ENCODE measurements around the gene TAF6.

DNA sequence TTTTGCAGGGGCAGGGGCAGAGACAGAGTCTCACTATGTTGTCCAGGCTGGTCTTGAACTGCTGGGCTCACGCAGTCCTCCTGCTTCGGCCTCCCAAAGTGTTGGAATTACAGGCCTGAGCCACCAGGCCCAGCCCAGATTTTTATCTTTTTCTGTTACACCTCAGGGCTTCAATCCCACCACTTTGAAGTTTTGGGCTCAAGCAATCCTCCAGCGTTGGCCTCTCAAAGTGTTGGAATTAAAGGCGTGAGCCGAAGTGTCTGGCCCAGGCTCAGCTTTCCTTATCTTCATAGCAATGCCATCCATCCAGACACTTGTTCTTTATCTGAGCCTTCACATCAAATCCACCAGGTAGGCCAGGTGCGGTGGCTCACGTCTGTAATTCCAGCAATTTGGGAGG is 4.1 kb downstream of the TAF6 start:
- TF ChIP-seq FOXS1 (CRISPR knock-in tag; IDR thresholded peaks at IDR 0.05), result no peak
- TF ChIP-seq, protein P1, sequence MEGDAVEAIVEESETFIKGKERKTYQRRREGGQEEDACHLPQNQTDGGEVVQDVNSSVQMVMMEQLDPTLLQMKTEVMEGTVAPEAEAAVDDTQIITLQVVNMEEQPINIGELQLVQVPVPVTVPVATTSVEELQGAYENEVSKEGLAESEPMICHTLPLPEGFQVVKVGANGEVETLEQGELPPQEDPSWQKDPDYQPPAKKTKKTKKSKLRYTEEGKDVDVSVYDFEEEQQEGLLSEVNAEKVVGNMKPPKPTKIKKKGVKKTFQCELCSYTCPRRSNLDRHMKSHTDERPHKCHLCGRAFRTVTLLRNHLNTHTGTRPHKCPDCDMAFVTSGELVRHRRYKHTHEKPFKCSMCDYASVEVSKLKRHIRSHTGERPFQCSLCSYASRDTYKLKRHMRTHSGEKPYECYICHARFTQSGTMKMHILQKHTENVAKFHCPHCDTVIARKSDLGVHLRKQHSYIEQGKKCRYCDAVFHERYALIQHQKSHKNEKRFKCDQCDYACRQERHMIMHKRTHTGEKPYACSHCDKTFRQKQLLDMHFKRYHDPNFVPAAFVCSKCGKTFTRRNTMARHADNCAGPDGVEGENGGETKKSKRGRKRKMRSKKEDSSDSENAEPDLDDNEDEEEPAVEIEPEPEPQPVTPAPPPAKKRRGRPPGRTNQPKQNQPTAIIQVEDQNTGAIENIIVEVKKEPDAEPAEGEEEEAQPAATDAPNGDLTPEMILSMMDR (IDR thresholded peaks at IDR 0.05), result no peak
